ENCODE data around the gene CDC20.
"Not testable (repeated sequence)": the region's sequence is repeated elsewhere in the genome, so short reads cannot be mapped to it uniquely, and the experiment has no call there.

CDC20 gene

DNA sequence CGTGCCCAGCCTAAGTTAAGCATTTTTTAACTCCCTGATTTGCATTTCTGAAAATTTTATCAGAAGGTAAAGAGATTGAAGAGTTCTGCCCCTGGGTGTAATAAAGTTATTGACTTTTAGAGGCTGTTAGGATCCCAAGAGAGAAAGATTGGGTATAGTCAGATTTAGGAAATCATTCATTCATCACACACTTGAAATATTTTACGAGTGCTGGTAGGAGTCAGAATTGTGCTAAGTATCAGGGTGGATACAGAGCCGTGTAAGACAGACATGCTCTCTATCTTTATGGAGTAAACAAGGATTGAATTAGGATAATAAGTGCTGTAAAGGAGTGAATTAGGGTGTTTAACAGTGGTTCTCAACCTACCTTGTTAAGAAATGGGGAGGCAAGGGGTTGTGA lies 33.9 kb downstream of the CDC20 start:
- no peak for TF ChIP-seq CTCF (IDR thresholded peaks at IDR 0.05; ENCODE audit: insufficient read depth, missing control alignments)
- no peak for FAIRE-seq
- DNase-seq (ENCODE audit: insufficient read length, low spot score): no peak

DNA sequence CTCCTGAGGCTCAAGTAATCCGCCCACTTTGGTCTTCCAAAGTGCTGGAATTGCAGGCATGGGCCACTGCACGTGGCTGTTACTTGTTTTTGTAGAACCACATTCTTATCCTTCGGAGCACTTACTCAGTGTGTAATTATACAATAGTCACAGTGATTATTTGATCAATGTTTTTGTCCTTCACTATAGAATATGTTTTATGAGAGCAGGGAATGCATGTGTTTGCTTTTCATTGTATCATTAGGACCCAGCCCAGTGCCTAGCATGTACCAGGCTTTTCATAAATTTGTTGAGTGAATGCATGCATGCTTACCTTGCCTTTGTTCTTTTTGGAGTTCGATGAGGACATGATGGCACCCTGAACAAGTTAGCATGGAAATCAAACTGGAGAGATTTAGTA lies 36.7 kb downstream of the CDC20 start:
- FAIRE-seq (no peak), DNase-seq (ENCODE audit: insufficient read length, low spot score) (no peak)
- no peak for TF ChIP-seq CTCF (IDR thresholded peaks at IDR 0.05; ENCODE audit: insufficient read depth, missing control alignments)

GRCh38 chr1:43396059-43396458 lies 37.3 kb downstream of the CDC20 start:
- FAIRE-seq: no peak
- no peak for TF ChIP-seq CTCF (IDR thresholded peaks at IDR 0.05; ENCODE audit: insufficient read depth, missing control alignments)
- DNase-seq (ENCODE audit: insufficient read length, low spot score): no peak

GRCh38 chr1:43398227-43398626 lies 39.4 kb downstream of the CDC20 start:
- FAIRE-seq (no peak), DNase-seq (ENCODE audit: insufficient read length, low spot score) (no peak)
- no peak for TF ChIP-seq CTCF (IDR thresholded peaks at IDR 0.05; ENCODE audit: insufficient read depth, missing control alignments)

GRCh38 chr1:43400441-43400840 lies 41.7 kb downstream of the CDC20 start:
- DNase-seq (ENCODE audit: insufficient read length, low spot score); FAIRE-seq: not testable (repeated sequence)

DNA sequence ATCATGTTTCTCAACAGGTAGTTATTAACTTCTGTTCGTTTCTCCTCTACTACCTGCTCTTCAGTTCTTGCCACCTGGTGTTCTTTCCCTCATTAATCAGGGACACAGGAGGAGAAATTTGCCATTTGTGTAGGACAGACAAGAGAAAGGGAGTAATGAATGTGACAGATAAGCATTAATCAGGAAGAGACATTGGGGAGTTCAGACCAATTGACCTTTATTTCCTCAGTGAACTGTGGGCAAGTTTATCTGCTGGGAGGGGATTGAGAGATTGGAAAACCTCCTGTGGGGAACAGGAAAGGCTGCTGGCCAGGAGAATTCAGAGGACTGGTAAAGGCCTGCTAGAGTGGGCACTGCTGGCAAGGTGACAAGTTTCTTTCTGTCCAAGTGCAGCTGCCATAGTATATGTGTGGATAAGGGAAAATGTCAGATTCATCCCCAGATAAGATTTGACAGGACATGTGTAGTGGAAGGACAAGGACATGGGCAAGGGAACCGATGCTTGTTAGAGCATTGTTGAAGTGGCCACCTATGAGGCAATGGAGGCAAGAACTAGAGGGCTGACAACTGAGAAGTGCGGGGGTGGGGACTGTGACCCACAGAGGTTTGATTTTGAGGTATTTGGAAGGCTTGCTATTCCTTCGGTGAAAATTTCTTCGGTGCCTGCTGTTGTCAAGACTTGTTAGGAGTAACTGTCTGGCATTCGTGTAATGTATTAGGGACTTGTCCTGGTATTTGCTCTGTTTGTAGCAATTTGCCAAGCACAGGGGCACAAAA lies 43.5 kb downstream of the CDC20 start:
- no peak for TF ChIP-seq CTCF (IDR thresholded peaks at IDR 0.05; ENCODE audit: insufficient read depth, missing control alignments)
- no peak for FAIRE-seq
- no peak for DNase-seq (ENCODE audit: insufficient read length, low spot score)

DNA sequence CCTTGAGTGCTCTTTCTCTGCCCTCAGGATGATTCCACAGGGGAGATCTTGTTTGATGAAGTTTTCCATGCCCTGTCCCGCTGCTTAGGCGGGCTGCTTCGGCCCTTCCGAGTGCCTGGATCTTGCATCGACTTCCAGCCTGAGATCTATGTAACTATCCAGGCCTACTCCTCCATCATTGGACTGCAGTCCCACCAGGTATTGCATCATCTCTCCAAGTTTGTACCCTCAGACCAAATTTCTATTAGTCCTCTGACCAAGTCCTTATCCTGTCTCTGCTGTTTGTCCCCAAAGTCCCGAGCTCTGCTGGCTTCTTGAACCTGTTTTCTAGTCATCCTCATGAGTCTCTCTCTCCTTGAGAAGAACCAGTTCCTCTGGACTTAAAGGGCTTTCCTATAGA lies 45.6 kb downstream of the CDC20 start:
- no peak for DNase-seq (ENCODE audit: insufficient read length, low spot score)
- FAIRE-seq: no peak
- TF ChIP-seq CTCF (IDR thresholded peaks at IDR 0.05; ENCODE audit: insufficient read depth, missing control alignments): no peak

Data from D721Med (cell line).